Mucosa of stomach (tissue), 1 donor: ENCODE data around the gene CLEC2L.

Experiments
- H3K27me3 ChIP-seq: one replicate; pipeline ENCODE4 v1.7.0; 2013; ENCODE audit warnings: mild to moderate bottlenecking, low read length; ENCODE audit not compliant: control insufficient read depth, insufficient read depth
- H3K36me3 ChIP-seq: one replicate; pipeline ENCODE4 v1.7.0; 2013; ENCODE audit warnings: low read length; ENCODE audit not compliant: control insufficient read depth, insufficient read depth
- H3K4me1 ChIP-seq: one replicate; pipeline ENCODE4 v1.7.0; 2013; ENCODE audit warnings: mild to moderate bottlenecking, low read length; ENCODE audit not compliant: control insufficient read depth, insufficient read depth
- H3K4me3 ChIP-seq: one replicate; pipeline ENCODE4 v1.7.0; 2013; ENCODE audit warnings: low read length
- H3K9ac ChIP-seq: one replicate; pipeline ENCODE4 v1.7.0; 2013; ENCODE audit warnings: mild to moderate bottlenecking, low read length, moderate library complexity
- H3K9me3 ChIP-seq: one replicate; pipeline ENCODE4 v1.7.0; 2013; ENCODE audit warnings: mild to moderate bottlenecking, low read length, moderate library complexity; ENCODE audit not compliant: control insufficient read depth
- donor health status: Pancreatic carcinoma.

Gene CLEC2L

GRCh38 chr7:139586286-139586685, 62.8 kb downstream of the CLEC2L start:
- Histone ChIP-seq H3K4me1 (no peaks in the 10 kb centered on the region), H3K27me3 (no peaks in the 10 kb centered on the region), H3K4me3 (no peak overlapping the region), H3K36me3 (peaks cover 36% of the 10 kb centered on the region), H3K9me3 (no peaks in the 10 kb centered on the region), H3K9ac (no peak overlapping the region)

DNA sequence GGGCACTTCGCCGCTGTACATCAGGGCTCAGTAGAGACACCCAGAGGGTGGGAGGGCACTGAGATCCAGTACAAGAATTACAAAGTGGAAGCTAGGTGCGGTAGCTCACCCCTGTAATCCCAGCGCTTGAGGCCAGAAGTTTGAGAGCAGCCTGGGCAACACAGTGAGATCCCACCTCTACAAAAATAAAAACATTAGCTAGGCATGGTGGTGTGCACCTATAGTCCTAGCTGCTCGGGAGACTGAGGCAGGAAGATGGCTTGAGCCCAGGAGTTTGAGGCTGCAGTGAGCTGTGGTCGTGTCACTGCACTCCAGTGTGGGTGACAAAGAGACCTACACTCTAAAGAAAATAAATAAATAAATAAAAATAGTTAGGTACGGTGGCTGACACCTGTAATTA, 64.0 kb downstream of the CLEC2L start:
- Histone ChIP-seq H3K36me3 (peaks cover 33% of the 10 kb centered on the region), H3K27me3 (no peaks in the 10 kb centered on the region)

GRCh38 chr7:139588632-139589031, 65.1 kb downstream of the CLEC2L start:
- Histone ChIP-seq H3K4me1 (no peaks in the 10 kb centered on the region), H3K9me3 (no peaks in the 10 kb centered on the region), H3K4me3 (no peak overlapping the region), H3K36me3 (peaks cover 31% of the 10 kb centered on the region), H3K27me3 (no peaks in the 10 kb centered on the region), H3K9ac (no peak overlapping the region)

More for the DNA sequence above, 64.0 kb downstream of the CLEC2L start:
- no peak overlapping the region for H3K9ac ChIP-seq
- H3K9me3 ChIP-seq = no peaks in the 10 kb centered on the region
- no peak overlapping the region for H3K4me3 ChIP-seq
- no peaks in the 10 kb centered on the region for H3K4me1 ChIP-seq

DNA sequence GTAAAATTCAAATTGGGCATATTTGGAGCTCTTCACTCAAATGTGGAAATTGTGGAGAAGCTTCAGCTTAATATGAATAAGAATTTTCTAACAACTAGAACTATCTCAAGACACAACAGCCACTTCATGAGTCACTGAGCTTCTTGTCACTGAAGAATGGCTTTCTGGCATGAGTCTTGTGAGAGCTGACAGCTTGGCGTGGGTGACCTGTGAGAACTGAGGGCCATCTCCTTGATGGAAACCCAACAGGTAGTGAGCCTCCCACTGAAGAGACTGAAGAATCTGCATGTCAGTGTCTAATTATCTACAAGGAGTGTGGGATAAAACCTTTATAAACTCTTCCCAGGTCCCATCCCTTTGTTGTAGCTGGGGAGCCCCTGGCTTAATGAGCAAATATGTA, 66.0 kb downstream of the CLEC2L start:
- no peaks in the 10 kb centered on the region for H3K9me3 ChIP-seq
- no peak overlapping the region for H3K9ac ChIP-seq
- H3K36me3 ChIP-seq = peaks cover 30% of the 10 kb centered on the region
- no peak overlapping the region for H3K4me3 ChIP-seq
- no peaks in the 10 kb centered on the region for H3K4me1 ChIP-seq
- no peaks in the 10 kb centered on the region for H3K27me3 ChIP-seq

DNA sequence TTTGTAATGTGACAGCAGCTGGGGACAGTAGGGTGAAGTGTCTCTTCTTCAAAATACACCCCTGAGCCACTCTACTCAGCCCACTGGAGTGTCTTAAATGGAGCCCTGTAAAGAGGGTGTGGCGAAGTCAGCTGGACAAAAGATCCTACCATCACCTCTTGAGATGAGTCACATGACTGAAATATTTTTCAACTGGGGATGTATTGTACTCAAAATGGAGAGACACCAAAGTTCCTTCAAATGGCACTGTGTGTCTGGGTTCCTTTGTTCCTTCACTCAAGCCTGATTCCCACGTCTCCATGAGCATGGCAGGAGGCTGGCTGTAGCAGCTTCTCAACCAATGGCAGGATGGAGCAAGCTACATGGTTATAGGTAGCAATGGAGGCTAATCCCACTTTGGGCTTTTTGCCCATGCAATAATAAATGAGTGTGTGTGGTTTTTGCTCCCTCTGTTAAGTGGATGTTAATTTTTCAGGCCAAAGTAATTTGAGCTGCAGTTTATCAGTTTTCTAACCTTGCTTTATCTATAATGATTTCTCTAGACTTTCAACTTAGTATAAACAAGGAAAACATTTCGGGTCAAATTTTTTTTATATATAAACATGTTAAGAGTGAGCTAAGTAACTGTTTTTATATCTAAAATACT, 68.2 kb downstream of the CLEC2L start:
- no peaks in the 10 kb centered on the region for H3K9me3 ChIP-seq
- no peaks in the 10 kb centered on the region for H3K27me3 ChIP-seq
- no peak overlapping the region for H3K4me3 ChIP-seq
- H3K9ac ChIP-seq = no peak overlapping the region
- no peaks in the 10 kb centered on the region for H3K4me1 ChIP-seq
- H3K36me3 ChIP-seq = peaks cover 48% of the 10 kb centered on the region

DNA sequence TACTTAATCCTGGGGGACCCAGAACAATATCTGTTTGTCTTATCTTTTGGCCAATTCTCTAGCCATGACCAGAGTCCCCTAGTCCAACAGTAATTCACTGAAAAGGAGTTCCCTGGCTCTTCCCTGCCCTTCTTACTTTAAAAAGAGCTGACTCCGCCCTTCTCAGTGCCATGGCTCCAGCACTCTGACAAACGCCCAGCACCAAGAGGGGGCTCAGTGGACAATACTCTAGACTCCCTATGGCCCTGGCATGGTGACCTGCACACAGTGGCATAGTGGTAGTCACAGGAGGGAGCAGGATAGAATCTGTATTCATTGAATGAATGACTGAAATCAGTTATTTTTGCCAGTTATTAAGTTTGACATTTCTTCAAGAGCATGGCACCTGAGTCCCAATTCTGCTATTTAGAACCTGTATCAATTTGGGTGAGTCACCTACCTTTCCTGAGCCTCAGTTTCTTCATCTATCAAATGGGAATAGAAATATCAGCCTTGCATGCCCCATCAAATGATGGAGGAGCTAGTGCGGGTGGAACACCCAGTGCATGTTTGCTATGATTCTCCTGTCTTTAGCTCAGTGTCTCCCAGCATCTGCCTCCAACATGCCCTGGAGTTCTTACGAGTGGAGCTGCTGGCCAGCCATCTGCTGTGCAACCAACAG, 69.4 kb downstream of the CLEC2L start:
- Histone ChIP-seq H3K9ac (no peak overlapping the region), H3K4me3 (no peak overlapping the region), H3K36me3 (peaks cover 51% of the 10 kb centered on the region), H3K4me1 (no peaks in the 10 kb centered on the region), H3K27me3 (no peaks in the 10 kb centered on the region), H3K9me3 (no peaks in the 10 kb centered on the region)

- Histone ChIP-seq H3K9ac (no peak overlapping the region), H3K4me1 (no peaks in the 10 kb centered on the region), H3K27me3 (no peaks in the 10 kb centered on the region), H3K36me3 (peaks cover 47% of the 10 kb centered on the region), H3K9me3 (no peaks in the 10 kb centered on the region), H3K4me3 (no peak overlapping the region)
Measured at GRCh38 chr7:139594090-139594489, 70.6 kb downstream of the CLEC2L start.
